Thyroid gland (tissue), 4 donors: ENCODE data around the gene GDPD5. TPM values are rescaled to one million over a fixed set of nuclear protein-coding genes. Genes with fewer than 3 reads are reported as not detected.
"Not testable (repeated sequence)": the region's sequence is repeated elsewhere in the genome, so short reads cannot be mapped to it uniquely, and the experiment has no call there.

Experiments used
- DNase-seq, 2 donors: peaks; one replicate each; pipeline ENCODE4 v3.0.0-alpha.2; 2019
- H3K27ac ChIP-seq, 3 donors: fragments of 200-600 bp; sonication (generic); 1 replicate in 2 of 3; 2 replicates in 1 of 3; pipeline ENCODE4 v1.5.1; 2016 to 2019; ENCODE audit warnings: mild to moderate bottlenecking in 1 of 3, moderate library complexity in 1 of 3
- H3K27me3 ChIP-seq: fragments of 200-600 bp; sonication (generic); one replicate; pipeline ENCODE4 v1.5.1; 2019
- H3K36me3 ChIP-seq, 2 donors: fragments of 200-600 bp; sonication (generic); one replicate each; pipeline ENCODE4 v1.5.1; 2016 to 2019
- H3K4me1 ChIP-seq, 2 donors: fragments of 200-600 bp; sonication (generic); one replicate each; pipeline ENCODE4 v1.5.1; 2017 to 2019
- H3K4me3 ChIP-seq, 3 donors: fragments of 200-600 bp; sonication (generic); replicated peaks in 1 of 3; 1 replicate in 2 of 3; 2 replicates in 1 of 3; pipeline ENCODE4 v1.5.1; 2016; ENCODE audit warnings: mild to moderate bottlenecking in 1 of 3
- H3K9me3 ChIP-seq: fragments of 200-600 bp; sonication (generic); one replicate; pipeline ENCODE4 v1.5.1; 2017
- POLR2A ChIP-seq, 2 donors: fragments of 450-650 bp; IDR thresholded peaks; one replicate each; pipeline ENCODE4 v1.6.1; 2017; ENCODE audit warnings: antibody characterized with exemption in 2 of 2, mild to moderate bottlenecking in 2 of 2, moderate library complexity in 1 of 2
- WGBS, 2 donors: methylation state at CpG; one replicate each; pipeline ENCODE4 v1.1.5; 2017; 5-methylcytosine and 5-hydroxymethylcytosine counted together
- intact Hi-C: fragments of 100-400 bp; cut with DNase I; formaldehyde crosslinking; loops from one replicate; pipeline ENCODE4 v1.15.1; 2023
- total RNA-seq, 4 donors: library from RNA; depleted of rRNA; stranded (reverse); fragments of >200 nt; gene quantifications; one replicate each; pipeline ENCODE4 v1.2.3, GENCODE V29; 2016
- TF ChIP-seq, protein P1 (sequence below), 6 experiments: fragments of 200-600 bp in 3 of 6; fragments of 450-650 bp in 3 of 6; sonication (generic) in 3 of 6; IDR thresholded peaks; one replicate each; pipeline ENCODE4 v1.5.1; 2016 to 2019; ENCODE audit warnings: antibody characterized with exemption in 6 of 6, mild to moderate bottlenecking in 2 of 6, inconsistent platforms in 1 of 6, moderate library complexity in 1 of 6

The GDPD5 gene
- total RNA-seq, 4 donors from 2014 or later = 5.6 to 6.4 (median 6.1) TPM

- Histone ChIP-seq H3K4me1 (no peaks in the 10 kb centered on the region), H3K4me3 (no peak overlapping the region), H3K36me3 (no peaks in the 10 kb centered on the region), H3K27ac (no peak overlapping the region), H3K27me3 (no peaks in the 10 kb centered on the region), H3K9me3 (no peaks in the 10 kb centered on the region)
- WGBS, 2 donors = 90 to 92% methylated on average over 6 to 11 of the region's 11 CpGs
- no peak for DNase-seq
- intact Hi-C loops = no loop called here
- TF ChIP-seq POLR2A (IDR thresholded peaks at IDR 0.05) = no peak
- TF ChIP-seq, protein P1, sequence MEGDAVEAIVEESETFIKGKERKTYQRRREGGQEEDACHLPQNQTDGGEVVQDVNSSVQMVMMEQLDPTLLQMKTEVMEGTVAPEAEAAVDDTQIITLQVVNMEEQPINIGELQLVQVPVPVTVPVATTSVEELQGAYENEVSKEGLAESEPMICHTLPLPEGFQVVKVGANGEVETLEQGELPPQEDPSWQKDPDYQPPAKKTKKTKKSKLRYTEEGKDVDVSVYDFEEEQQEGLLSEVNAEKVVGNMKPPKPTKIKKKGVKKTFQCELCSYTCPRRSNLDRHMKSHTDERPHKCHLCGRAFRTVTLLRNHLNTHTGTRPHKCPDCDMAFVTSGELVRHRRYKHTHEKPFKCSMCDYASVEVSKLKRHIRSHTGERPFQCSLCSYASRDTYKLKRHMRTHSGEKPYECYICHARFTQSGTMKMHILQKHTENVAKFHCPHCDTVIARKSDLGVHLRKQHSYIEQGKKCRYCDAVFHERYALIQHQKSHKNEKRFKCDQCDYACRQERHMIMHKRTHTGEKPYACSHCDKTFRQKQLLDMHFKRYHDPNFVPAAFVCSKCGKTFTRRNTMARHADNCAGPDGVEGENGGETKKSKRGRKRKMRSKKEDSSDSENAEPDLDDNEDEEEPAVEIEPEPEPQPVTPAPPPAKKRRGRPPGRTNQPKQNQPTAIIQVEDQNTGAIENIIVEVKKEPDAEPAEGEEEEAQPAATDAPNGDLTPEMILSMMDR (IDR thresholded peaks at IDR 0.05) = no peak
Observed at GRCh38 chr11:75421035-75421602, 104.6 kb downstream of the GDPD5 start.

DNA sequence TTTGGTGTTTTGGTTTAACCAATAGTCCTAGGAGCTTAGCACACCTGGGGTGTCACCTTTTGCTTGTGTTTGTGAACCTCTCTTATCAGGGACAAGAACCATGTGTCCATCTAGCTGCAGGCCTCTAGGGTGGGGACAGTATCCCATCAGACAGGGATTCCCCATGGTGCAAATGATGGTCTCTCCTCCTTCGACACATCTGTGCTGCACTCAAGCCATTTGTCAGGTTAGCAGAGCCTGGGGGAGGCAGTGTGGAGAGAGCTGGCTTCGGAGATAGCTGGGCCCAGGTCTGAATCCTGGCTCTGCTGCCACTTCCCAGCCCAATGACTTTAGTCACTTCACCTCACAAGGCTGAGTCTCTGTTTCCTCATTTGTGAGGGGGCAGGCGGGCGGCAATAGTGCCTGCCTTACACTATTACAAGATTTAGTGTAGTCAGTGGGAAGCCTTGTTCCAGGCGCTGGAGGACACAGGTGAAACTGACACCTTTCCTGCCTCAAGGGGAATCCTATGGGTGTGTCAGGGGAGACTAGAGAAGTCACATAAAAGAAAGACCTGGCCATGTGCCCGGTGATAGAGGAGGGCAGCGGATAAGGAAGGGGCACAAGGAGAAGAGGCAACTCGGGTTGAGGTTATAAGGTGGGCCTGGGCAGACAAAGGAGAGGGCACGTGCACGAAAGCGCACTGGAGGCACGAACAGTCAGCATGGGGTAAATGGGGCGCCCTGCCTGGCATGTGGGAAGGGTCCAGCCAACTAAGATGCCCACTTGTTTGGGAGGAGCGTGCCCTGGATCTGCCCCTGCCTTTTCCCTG, 105.3 kb downstream of the GDPD5 start:
- Histone ChIP-seq H3K36me3 (no peaks in the 10 kb centered on the region), H3K4me3 (no peak overlapping the region), H3K9me3 (no peaks in the 10 kb centered on the region), H3K4me1 (no peaks in the 10 kb centered on the region), H3K27me3 (no peaks in the 10 kb centered on the region), H3K27ac (no peak overlapping the region)
- intact Hi-C loops = no loop called here
- no peak for DNase-seq
- WGBS, 2 donors = 89 to 92% methylated on average over 14 of the region's 14 CpGs
- no peak for TF ChIP-seq POLR2A (IDR thresholded peaks at IDR 0.05)
- TF ChIP-seq, protein P1 (IDR thresholded peaks at IDR 0.05) = no peak

- no peaks in the 10 kb centered on the region for H3K9me3 ChIP-seq
- WGBS, 2 donors = 90 to 96% methylated on average over 2 of the region's 2 CpGs
- no peak overlapping the region for H3K4me3 ChIP-seq
- no peaks in the 10 kb centered on the region for H3K4me1 ChIP-seq
- no peak overlapping the region for H3K27ac ChIP-seq
- TF ChIP-seq, protein P1 (IDR thresholded peaks at IDR 0.05) = no peak
- no peak for TF ChIP-seq POLR2A (IDR thresholded peaks at IDR 0.05)
- intact Hi-C loops = no loop called here
- H3K27me3 ChIP-seq = no peaks in the 10 kb centered on the region
- DNase-seq = no peak
- H3K36me3 ChIP-seq = peaks cover 0 to 3% of the 10 kb centered on the region in 2 donors
Observed at GRCh38 chr11:75413864-75414263, 111.9 kb downstream of the GDPD5 start.

DNA sequence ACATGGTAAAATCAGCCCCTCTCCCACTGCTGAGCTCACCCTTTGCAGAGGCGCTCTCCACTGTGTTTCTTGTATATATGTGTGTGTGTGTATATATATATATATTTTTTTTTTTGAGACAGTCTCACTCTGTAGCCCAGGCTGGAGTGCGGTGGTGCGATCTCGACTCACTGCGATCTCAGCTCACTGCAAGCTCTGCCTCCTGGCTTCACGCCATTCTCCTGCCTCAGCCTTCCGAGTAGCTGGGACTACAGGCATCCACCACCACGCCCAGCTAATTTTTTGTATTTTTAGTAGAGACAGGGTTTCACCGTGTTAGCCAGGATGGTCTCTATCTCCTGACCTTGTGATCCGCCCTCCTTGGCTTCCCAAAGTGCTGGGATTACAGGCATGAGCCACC, 112.6 kb downstream of the GDPD5 start:
- DNase-seq, H3K27ac ChIP-seq, H3K4me1 ChIP-seq, H3K4me3 ChIP-seq, H3K36me3 ChIP-seq, intact Hi-C loops, H3K9me3 ChIP-seq, H3K27me3 ChIP-seq: not testable (repeated sequence)
- WGBS, 2 donors = 93 to 94% methylated on average over 10 of the region's 10 CpGs

DNA sequence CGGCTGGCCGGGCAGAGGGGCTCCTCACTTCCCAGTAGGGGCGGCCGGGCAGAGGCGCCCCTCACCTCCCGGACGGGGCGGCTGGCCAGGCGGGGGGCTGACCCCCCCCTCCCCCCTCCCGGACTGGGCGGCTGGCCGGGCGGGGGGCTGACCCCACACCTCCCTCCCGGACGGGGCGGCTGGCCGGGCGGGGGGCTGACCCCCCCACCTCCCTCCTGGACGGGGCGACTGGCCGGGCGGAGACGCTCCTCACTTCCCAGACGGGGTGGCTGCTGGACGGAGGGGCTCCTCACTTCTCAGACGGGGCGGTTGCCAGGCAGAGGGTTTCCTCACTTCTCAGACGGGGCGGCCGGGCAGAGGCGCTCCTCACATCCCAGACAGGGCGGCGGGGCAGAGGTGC, 115.8 kb downstream of the GDPD5 start:
- DNase-seq, H3K4me3 ChIP-seq, intact Hi-C loops, H3K27ac ChIP-seq, H3K4me1 ChIP-seq, H3K9me3 ChIP-seq, H3K27me3 ChIP-seq: not testable (repeated sequence)
- 100% methylated on average over 6 of the region's 33 CpGs; no CpG with 5 or more reads in 1 of the 2 donors for WGBS, 2 donors
- peaks cover 11 to 22% of the 10 kb centered on the region in 2 donors for H3K36me3 ChIP-seq

GRCh38 chr11:75408957-75409219, 116.9 kb downstream of the GDPD5 start:
- Histone ChIP-seq H3K4me3 (no peak overlapping the region), H3K27me3 (no peaks in the 10 kb centered on the region), H3K36me3 (peaks cover 22 to 33% of the 10 kb centered on the region in 2 donors), H3K27ac (no peak overlapping the region), H3K9me3 (no peaks in the 10 kb centered on the region), H3K4me1 (no peaks in the 10 kb centered on the region)
- intact Hi-C loops = no loop called here
- TF ChIP-seq POLR2A (IDR thresholded peaks at IDR 0.05) = no peak
- TF ChIP-seq, protein P1 (IDR thresholded peaks at IDR 0.05) = no peak
- WGBS, 2 donors = 91 to 92% methylated on average over 2 of the region's 2 CpGs
- DNase-seq = no peak
